Peyer's patch (tissue), 4 donors: ENCODE measurements around the gene FN3K. TPM values are rescaled to one million over a fixed set of nuclear protein-coding genes. Genes with fewer than 3 reads are reported as not detected.

Experiments
- DNase-seq, 3 donors: peaks; one replicate each; pipeline ENCODE4 v3.0.0-alpha.2; 2017 to 2019
- H3K27ac ChIP-seq, 4 donors: fragments of 200-600 bp; sonication (generic); one replicate each; pipeline ENCODE4 v1.5.1; 2016 to 2019
- H3K27me3 ChIP-seq, 2 donors: fragments of 200-600 bp; sonication (generic); one replicate each; pipeline ENCODE4 v1.5.1; 2019
- H3K36me3 ChIP-seq, 3 donors: fragments of 200-600 bp; sonication (generic); one replicate each; pipeline ENCODE4 v1.5.1; 2016 to 2019
- H3K4me1 ChIP-seq, 4 donors: fragments of 200-600 bp; sonication (generic); one replicate each; pipeline ENCODE4 v1.5.1; 2016 to 2019
- H3K4me3 ChIP-seq, 4 donors: fragments of 200-600 bp; sonication (generic); 1 replicate in 3 of 4; 2 replicates in 1 of 4; pipeline ENCODE4 v1.5.1; 2016 to 2019; ENCODE audit warnings: mild to moderate bottlenecking in 1 of 4
- H3K9me3 ChIP-seq, 4 donors: fragments of 200-600 bp; sonication (generic); one replicate each; pipeline ENCODE4 v1.5.1; 2016 to 2019; ENCODE audit warnings: mild to moderate bottlenecking in 1 of 4
- CTCF ChIP-seq, 6 experiments: fragments of 450-650 bp in 4 of 6; fragments of 200-600 bp in 2 of 6; sonication (generic) in 1 of 6; IDR thresholded peaks; one replicate each; pipeline ENCODE4 v1.5.1; 2017 to 2019; ENCODE audit warnings: antibody characterized with exemption in 6 of 6, mild to moderate bottlenecking in 3 of 6, moderate library complexity in 1 of 6
- POLR2A ChIP-seq, 2 donors: fragments of 450-650 bp; IDR thresholded peaks; one replicate each; pipeline ENCODE4 v1.5.1; 2017; ENCODE audit warnings: antibody characterized with exemption in 2 of 2, mild to moderate bottlenecking in 2 of 2, moderate library complexity in 2 of 2
- total RNA-seq, 4 donors: library from RNA; depleted of rRNA; stranded (reverse); fragments of >200 nt; gene quantifications; one replicate each; pipeline ENCODE4 v1.1.0, GENCODE V29; 2016

FN3K gene
- total RNA-seq, 4 donors from 2014 or later = 14.0 to 56.3 (median 23.0) TPM

DNA sequence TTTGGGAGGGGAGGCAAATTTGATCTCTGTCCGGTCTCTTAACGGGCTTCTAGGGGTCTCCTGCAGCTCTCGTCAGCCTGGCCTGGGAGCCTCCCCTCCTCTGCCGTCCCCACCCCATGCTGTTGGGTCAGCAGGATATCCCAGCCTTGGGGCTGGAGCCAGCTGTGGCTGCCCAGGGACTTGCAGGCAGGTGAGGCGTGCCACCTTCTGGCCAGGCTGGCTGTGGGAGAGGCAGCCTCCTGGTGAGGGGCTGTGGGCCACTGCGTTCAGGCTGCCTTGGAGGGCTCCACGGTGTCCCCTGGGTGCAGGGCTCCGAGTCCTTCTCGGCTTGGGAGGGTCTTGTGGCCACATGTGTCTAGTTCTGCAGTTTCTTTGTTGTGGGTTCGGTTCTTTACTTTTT, 51.0 kb downstream of the FN3K start:
- Histone ChIP-seq H3K27ac (no peak overlapping the region), H3K4me3 (no peak overlapping the region), H3K27me3 (no peaks in the 10 kb centered on the region), H3K36me3 (peaks cover 0 to 12% (median 0%) of the 10 kb centered on the region in 3 donors), H3K4me1 (no peaks in the 10 kb centered on the region), H3K9me3 (no peaks in the 10 kb centered on the region)
- no peak for DNase-seq
- TF ChIP-seq CTCF (IDR thresholded peaks at IDR 0.05) (no peak), POLR2A (IDR thresholded peaks at IDR 0.05) (no peak)

GRCh38 chr17:82787081-82787848, 51.9 kb downstream of the FN3K start:
- no peak for DNase-seq
- Histone ChIP-seq H3K4me3 (no peak overlapping the region), H3K27ac (no peak overlapping the region)

GRCh38 chr17:82788206-82789001, 53.0 kb downstream of the FN3K start:
- DNase-seq = no peak
- Histone ChIP-seq H3K27ac (no peak overlapping the region), H3K4me1 (no peaks in the 10 kb centered on the region), H3K27me3 (no peaks in the 10 kb centered on the region), H3K9me3 (no peaks in the 10 kb centered on the region), H3K36me3 (peaks cover 0 to 4% (median 0%) of the 10 kb centered on the region in 3 donors), H3K4me3 (no peak overlapping the region)
- TF ChIP-seq POLR2A (IDR thresholded peaks at IDR 0.05) = no peak
- no peak for TF ChIP-seq CTCF (IDR thresholded peaks at IDR 0.05)

More at GRCh38 chr17:82787081-82787848, 51.9 kb downstream of the FN3K start:
- Histone ChIP-seq H3K36me3 (peaks cover 0 to 12% (median 0%) of the 10 kb centered on the region in 3 donors), H3K27me3 (no peaks in the 10 kb centered on the region), H3K9me3 (no peaks in the 10 kb centered on the region), H3K4me1 (no peaks in the 10 kb centered on the region)
- TF ChIP-seq POLR2A (IDR thresholded peaks at IDR 0.05) = no peak
- TF ChIP-seq CTCF (IDR thresholded peaks at IDR 0.05) = no peak

DNA sequence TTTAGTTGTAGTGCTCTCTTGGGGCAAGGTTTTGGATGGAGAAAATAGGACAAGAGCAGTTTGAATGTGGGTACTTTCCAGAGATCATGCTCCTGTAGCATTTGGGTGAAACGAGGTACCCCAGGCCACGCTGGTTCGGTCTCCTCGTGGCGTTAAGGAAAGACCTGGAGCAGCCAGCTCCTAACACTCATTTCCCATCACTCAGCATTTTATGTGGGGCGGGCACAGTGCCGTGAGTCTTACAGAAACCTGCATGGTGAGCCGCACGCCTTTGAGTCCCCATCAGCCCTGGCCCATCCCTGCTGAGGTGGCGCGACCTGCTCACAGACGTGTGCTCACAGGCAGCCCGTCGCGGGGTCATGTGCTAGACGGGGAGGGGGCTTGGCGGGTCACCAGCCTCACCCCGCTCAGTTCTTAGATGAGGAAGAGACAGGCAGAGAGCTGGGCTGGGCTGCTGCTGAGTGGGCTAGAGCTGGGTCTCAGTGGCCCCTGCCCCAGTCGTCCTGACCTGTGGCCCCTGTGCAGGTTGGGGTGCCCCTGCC, 53.7 kb downstream of the FN3K start:
- H3K36me3 ChIP-seq = no peaks in the 10 kb centered on the region
- H3K9me3 ChIP-seq = no peaks in the 10 kb centered on the region
- TF ChIP-seq CTCF (IDR thresholded peaks at IDR 0.05) (no peak), POLR2A (IDR thresholded peaks at IDR 0.05) (no peak)
- no peak for DNase-seq
- no peak overlapping the region for H3K4me3 ChIP-seq
- no peaks in the 10 kb centered on the region for H3K4me1 ChIP-seq
- H3K27ac ChIP-seq = no peak overlapping the region
- no peaks in the 10 kb centered on the region for H3K27me3 ChIP-seq

DNA sequence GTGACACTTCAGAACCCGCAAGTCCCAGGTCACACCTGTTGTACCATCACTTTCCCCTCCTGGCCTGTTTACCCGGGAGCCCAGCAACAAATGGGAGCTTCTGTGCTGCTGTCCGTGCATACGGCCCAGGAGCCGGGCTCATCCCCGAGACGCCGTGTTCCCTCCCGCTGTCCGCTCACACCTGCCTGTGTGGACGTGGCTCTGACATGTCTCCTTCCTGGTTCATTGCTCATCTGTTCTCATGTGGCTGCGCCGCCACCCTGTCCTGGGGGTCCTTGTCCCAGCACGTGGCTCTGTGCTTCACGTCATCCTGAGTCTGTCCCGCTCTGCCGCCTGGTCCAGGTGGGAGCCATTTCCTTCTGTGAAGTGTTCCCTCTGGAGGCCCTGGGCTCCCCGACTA, 54.4 kb downstream of the FN3K start:
- Histone ChIP-seq H3K27me3 (no peaks in the 10 kb centered on the region), H3K4me1 (peaks cover 0 to 4% (median 0%) of the 10 kb centered on the region in 4 donors), H3K36me3 (no peaks in the 10 kb centered on the region), H3K27ac (no peak overlapping the region), H3K9me3 (no peaks in the 10 kb centered on the region), H3K4me3 (no peak overlapping the region)
- no peak for DNase-seq
- TF ChIP-seq POLR2A (IDR thresholded peaks at IDR 0.05) (no peak), CTCF (IDR thresholded peaks at IDR 0.05) (no peak)
